ENCODE measurements around the gene SRI. TPM values are rescaled to one million over a fixed set of nuclear protein-coding genes. Genes with fewer than 3 reads are reported as not detected.

Gene SRI
- total and polyA plus RNA-seq, 4 donors = 20.4 to 70.0 (median 39.6) TPM

DNA sequence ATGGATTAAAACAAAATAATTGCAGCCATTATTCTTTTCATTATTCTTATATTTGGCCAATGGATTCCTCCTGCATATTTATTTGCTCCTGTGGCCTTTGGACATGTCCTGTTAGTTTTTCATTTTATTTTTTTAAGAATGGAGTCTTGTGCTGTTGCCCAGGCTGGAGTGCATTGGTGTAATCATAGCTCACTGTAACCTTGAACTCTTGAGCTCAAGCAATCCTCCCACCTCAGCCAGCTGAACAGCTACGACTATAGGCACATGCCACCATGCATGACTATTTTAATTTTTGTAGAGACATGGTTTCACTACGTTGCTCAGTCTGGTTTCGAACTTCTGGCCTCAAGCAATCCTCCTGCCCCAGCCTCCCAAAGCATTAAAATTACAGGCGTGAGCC, 42.7 kb upstream of the SRI start:
- H3K27me3 ChIP-seq (ENCODE audit: control insufficient read depth in 4 of 4, insufficient read depth in 4 of 4, low read length in 3 of 4) = no peaks in the 10 kb centered on the region
- 82% methylated on average over 4 of the region's 4 CpGs for WGBS
- H3K27ac ChIP-seq (ENCODE audit: low read depth in 1 of 2, low read length in 2 of 2) = no peak overlapping the region
- no peak overlapping the region for H3K4me3 ChIP-seq (ENCODE audit: low read depth in 1 of 3, low read length in 3 of 3)
- TF ChIP-seq EGR1 (IDR thresholded peaks at IDR 0.05; ENCODE audit: low read depth in 2 of 2) = no peak
- no peak for TF ChIP-seq RAD21 (IDR thresholded peaks at IDR 0.05)
- no peak for TF ChIP-seq HNF4G (IDR thresholded peaks at IDR 0.05)
- no peak for TF ChIP-seq CTCF (IDR thresholded peaks at IDR 0.05; ENCODE audit: low read depth, low read length, missing input control)
- no peak for TF ChIP-seq YY1 (IDR thresholded peaks at IDR 0.05)
- no peak for TF ChIP-seq NR2F2 (IDR thresholded peaks at IDR 0.05)
- TF ChIP-seq SP1 (IDR thresholded peaks at IDR 0.05) = no peak
- TF ChIP-seq, protein P1, sequence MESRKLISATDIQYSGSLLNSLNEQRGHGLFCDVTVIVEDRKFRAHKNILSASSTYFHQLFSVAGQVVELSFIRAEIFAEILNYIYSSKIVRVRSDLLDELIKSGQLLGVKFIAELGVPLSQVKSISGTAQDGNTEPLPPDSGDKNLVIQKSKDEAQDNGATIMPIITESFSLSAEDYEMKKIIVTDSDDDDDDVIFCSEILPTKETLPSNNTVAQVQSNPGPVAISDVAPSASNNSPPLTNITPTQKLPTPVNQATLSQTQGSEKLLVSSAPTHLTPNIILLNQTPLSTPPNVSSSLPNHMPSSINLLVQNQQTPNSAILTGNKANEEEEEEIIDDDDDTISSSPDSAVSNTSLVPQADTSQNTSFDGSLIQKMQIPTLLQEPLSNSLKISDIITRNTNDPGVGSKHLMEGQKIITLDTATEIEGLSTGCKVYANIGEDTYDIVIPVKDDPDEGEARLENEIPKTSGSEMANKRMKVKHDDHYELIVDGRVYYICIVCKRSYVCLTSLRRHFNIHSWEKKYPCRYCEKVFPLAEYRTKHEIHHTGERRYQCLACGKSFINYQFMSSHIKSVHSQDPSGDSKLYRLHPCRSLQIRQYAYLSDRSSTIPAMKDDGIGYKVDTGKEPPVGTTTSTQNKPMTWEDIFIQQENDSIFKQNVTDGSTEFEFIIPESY (IDR thresholded peaks at IDR 0.05) = no peak
- H3K9ac ChIP-seq (ENCODE audit: low read depth in 1 of 2, low read length in 2 of 2) = no peak overlapping the region
- H3K36me3 ChIP-seq (ENCODE audit: control insufficient read depth in 4 of 4, insufficient read depth in 3 of 4, low read depth in 1 of 4, low read length in 3 of 4) = no peaks in the 10 kb centered on the region
- H3K9me3 ChIP-seq (ENCODE audit: control insufficient read depth in 4 of 4, low read length in 3 of 4) = no peaks in the 10 kb centered on the region
- peaks cover 0 to 1% (median 0%) of the 10 kb centered on the region in 4 donors for H3K4me1 ChIP-seq (ENCODE audit: control insufficient read depth in 4 of 4, insufficient read depth in 4 of 4, low read length in 3 of 4)
- DNase-seq (ENCODE audit: low spot score) = no peak

GRCh38 chr7:88260719-88261118, 40.9 kb upstream of the SRI start:
- Histone ChIP-seq H3K9ac (ENCODE audit: low read depth in 1 of 2, low read length in 2 of 2) (no peak overlapping the region), H3K27ac (ENCODE audit: low read depth in 1 of 2, low read length in 2 of 2) (no peak overlapping the region), H3K36me3 (ENCODE audit: control insufficient read depth in 4 of 4, insufficient read depth in 3 of 4, low read depth in 1 of 4, low read length in 3 of 4) (no peaks in the 10 kb centered on the region), H3K4me3 (ENCODE audit: low read depth in 1 of 3, low read length in 3 of 3) (no peak overlapping the region), H3K9me3 (ENCODE audit: control insufficient read depth in 4 of 4, low read length in 3 of 4) (no peaks in the 10 kb centered on the region), H3K27me3 (ENCODE audit: control insufficient read depth in 4 of 4, insufficient read depth in 4 of 4, low read length in 3 of 4) (peaks cover 0 to 3% (median 0%) of the 10 kb centered on the region in 4 donors), H3K4me1 (ENCODE audit: control insufficient read depth in 4 of 4, insufficient read depth in 4 of 4, low read length in 3 of 4) (peaks cover 0 to 1% (median 0%) of the 10 kb centered on the region in 4 donors)
- no peak for DNase-seq (ENCODE audit: low spot score)
- TF ChIP-seq REST (IDR thresholded peaks at IDR 0.05) = no peak
- TF ChIP-seq CTCF (IDR thresholded peaks at IDR 0.05; ENCODE audit: low read depth, low read length, missing input control) = no peak
- TF ChIP-seq HNF4G (IDR thresholded peaks at IDR 0.05) = no peak
- no peak for TF ChIP-seq YY1 (IDR thresholded peaks at IDR 0.05)
- no peak for TF ChIP-seq NR2F2 (IDR thresholded peaks at IDR 0.05)
- 91% methylated on average over 1 of the region's 1 CpG for WGBS
